Panc1 (cell line): Measurements from ENCODE around the gene IFNE.

Experiments used
- CTCF ChIP-seq: fragments of 450-650 bp; IDR thresholded peaks from 2 replicates; pipeline ENCODE4 v1.5.1; 2017; ENCODE audit warnings: mild to moderate bottlenecking
- REST ChIP-seq, 2 experiments: IDR thresholded peaks; 2 replicates each; pipeline ENCODE4 v1.6.1; 2011 to 2012; ENCODE audit warnings: low read depth in 2 of 2, control low read depth in 1 of 2, low read length in 1 of 2, mild to moderate bottlenecking in 1 of 2, moderate library complexity in 1 of 2; ENCODE audit not compliant: insufficient read depth in 1 of 2
- TCF7L2 ChIP-seq: IDR thresholded peaks from 2 replicates; pipeline ENCODE4 v1.6.1; 2011; ENCODE audit warnings: mild to moderate bottlenecking, low read depth, low read length, inconsistent platforms

GRCh38 chr9:21513431-21513830 lies 31.3 kb upstream of the IFNE start:
- TF ChIP-seq REST (IDR thresholded peaks at IDR 0.05; ENCODE audit: insufficient read depth in 1 of 2, low read depth in 2 of 2, low read length in 1 of 2), result no peak
- no peak for TF ChIP-seq TCF7L2
- no peak for TF ChIP-seq CTCF
